Stimulated activated CD8-positive, alpha-beta memory T cell treated with anti-CD3 and anti-CD28 coated beads, Interleukin-2, amount 100 ng/mL, for 48 hours (primary cell): ENCODE measurements around the gene TNRC18.

Source experiments
- DNase-seq, 2 donors: peaks; one replicate each; pipeline ENCODE4 v3.0.0-alpha.2; 2020; ENCODE audit warnings: low read depth in 2 of 2

Gene TNRC18

GRCh38 chr7:5428478-5429252 lies 5.0 kb upstream of the TNRC18 start:
- no peak for DNase-seq

GRCh38 chr7:5426226-5426475 lies 2.5 kb upstream of the TNRC18 start:
- DNase-seq, result no peak

GRCh38 chr7:5425507-5426225 lies 2.0 kb upstream of the TNRC18 start:
- no peak for DNase-seq

- DNase-seq, result no peak
These were observed 1.3 kb upstream of the TNRC18 start for GRCh38 chr7:5424749-5425506.

GRCh38 chr7:5423976-5424748 lies 528 bp upstream of the TNRC18 start:
- DNase-seq, result no peak

GRCh38 chr7:5422396-5423305 lies 983 bp downstream of the TNRC18 start:
- no peak for DNase-seq

GRCh38 chr7:5421714-5422395 lies 1.8 kb downstream of the TNRC18 start:
- no peak for DNase-seq

- DNase-seq, result no peak
These were observed 2.5 kb downstream of the TNRC18 start for GRCh38 chr7:5420881-5421713.

- DNase-seq, result no peak
These were observed 3.4 kb downstream of the TNRC18 start for GRCh38 chr7:5420067-5420880.

- no peak for DNase-seq
These were observed 4.0 kb downstream of the TNRC18 start for GRCh38 chr7:5419539-5420066.

GRCh38 chr7:5418285-5418582 lies 5.4 kb downstream of the TNRC18 start:
- DNase-seq, result no peak

GRCh38 chr7:5417106-5418071 lies 6.2 kb downstream of the TNRC18 start:
- DNase-seq, result no peak

GRCh38 chr7:5414916-5415315 lies 8.7 kb downstream of the TNRC18 start:
- DNase-seq, result no peak

- DNase-seq, result no peak
These were observed 10.2 kb downstream of the TNRC18 start for GRCh38 chr7:5413449-5413786.

GRCh38 chr7:5408777-5409176 lies 14.9 kb downstream of the TNRC18 start:
- no peak for DNase-seq

GRCh38 chr7:5406957-5407945 lies 16.4 kb downstream of the TNRC18 start:
- DNase-seq, result no peak
